GM21619 (cell line): Measurements from ENCODE around the gene CEP162.
"Not testable (repeated sequence)": the region's sequence is repeated elsewhere in the genome, so short reads cannot be mapped to it uniquely, and the experiment has no call there.

Source experiments
- ATAC-seq: cut with Tn5 transposase; IDR thresholded peaks from one replicate; pipeline ENCODE4 v1.9.1; 2021; ENCODE audit not compliant: unreplicated experiment

CEP162 gene

DNA sequence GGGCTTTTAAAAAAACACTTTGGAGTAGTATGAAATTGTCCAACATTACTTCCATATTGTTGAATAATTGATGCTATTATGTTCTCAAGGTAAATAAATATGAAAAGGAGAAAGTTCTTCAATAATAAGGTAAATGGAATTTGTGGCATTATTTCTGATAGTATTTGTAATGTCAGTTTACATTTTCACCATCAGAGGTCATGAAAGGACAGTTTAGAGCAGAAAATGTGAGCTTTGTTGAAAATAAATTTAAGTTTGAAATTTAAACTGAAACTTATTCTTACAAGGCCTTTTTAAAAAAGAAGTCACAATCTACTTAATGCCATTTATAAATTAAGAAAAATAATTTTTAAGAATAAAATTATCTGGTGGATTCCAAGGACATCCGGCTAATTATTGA, 15.8 kb upstream of the CEP162 start:
- no peak for ATAC-seq

DNA sequence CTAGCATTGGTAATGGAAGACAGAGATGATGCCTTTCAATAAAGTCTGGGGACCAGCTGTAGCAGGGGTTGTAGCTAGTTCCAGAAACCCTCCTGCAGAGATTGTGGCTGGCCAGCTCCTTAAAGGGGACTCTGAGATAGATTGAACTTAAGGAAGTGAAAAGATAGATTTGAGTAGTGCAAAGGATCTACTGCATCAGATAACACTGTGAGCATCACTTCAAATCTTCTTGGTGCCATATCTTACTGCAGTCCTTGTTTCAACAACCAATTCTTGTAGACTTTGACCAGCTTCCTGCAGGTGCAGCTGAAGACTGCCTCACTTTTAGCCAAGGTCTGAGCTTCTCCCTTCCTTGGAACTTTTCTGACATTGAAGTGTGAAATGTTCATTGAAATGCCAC, 14.8 kb upstream of the CEP162 start:
- ATAC-seq: no peak

DNA sequence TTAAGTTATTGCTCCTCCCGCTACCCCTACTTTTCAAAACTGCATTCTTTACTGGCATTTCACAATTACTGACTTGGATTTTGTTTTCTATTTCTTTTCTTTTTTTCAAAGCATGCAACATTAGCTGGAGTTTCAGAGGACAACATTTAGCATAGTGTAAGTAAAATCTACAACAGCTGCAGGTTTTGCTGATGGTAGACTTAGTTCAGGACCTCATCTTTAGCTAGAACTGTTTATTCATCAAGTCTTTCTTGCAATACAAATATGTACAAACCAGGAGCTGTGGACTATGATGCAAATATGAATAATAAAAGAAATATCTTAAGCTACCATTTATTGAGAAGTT, 728 bp upstream of the CEP162 start:
- peak; percentile 1 for ATAC-seq

DNA sequence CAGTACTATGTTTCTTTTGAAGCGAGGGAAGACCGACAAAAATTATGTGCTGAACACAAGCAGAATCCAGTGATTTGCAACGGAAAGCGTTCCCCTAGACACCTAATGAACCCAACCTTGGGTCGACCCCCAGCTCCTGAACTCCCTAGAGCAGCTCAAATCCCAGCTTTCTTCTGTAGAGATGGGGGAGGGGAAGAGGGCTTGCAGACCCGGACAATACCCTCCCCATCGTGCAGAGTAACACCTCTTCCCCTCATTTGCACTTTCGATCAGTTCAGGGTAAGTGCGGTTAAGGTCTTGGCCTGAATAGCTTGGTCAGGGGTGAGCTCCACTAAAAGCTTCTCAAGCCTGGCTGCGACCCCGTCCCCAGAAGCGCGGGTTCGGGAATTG, 404 bp downstream of the CEP162 start:
- ATAC-seq: peak; percentile 6

DNA sequence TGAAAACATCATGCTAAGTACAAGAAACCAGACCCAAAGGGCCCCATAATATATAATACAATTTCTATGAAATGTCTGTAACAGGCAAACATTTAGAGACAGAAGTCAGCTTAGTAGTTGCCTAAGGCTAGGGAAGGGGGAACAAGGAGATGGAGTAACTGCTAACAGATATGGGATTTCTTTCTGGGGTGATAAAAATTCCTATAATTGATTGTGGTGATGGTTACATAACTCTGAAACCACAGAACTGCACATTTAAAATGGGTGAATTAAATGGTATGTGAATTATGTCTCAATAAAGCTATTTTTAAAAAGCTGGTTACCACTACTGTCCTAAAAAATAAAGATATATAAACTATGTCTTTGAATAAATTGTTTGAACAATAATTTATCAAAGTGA, 3.2 kb downstream of the CEP162 start:
- ATAC-seq: no peak

DNA sequence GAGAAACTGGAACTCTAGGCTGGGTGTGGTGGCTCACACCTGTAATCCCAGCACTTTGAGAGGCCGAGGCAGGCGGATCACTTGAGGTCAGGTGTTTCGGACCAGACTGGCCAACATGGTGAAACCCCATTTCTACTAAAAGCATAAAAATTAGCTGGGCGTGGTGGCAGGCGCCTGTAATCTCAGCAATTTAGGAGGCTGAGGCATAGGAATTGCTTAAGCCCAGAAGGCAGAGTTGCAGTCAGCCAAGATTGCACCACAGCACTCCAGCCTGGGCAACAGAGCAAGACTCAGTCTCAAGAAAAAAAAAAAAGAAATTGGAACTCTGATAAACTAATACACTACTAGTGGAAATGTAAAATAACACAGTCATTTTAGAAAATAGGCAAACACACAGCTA, 3.8 kb downstream of the CEP162 start:
- not testable (repeated sequence) for ATAC-seq

DNA sequence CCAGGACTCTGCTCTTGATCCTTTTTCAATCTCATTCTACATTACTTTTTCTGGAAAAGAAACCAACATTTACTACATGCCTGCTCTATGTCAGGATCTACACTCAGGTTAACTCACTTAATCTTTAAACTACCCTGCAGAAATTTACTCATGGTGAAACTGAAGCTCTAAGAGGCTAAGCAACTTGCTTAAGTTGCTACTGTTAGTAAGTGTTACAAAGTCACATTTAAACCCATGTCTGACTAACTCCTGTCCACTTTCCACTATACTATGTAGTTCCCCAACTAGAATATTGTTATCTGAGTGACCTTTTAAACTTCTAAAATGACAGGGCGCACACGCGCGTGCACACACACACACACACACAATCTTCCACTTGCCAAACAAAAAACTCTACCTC, 5.0 kb downstream of the CEP162 start:
- ATAC-seq: peak; percentile 56

DNA sequence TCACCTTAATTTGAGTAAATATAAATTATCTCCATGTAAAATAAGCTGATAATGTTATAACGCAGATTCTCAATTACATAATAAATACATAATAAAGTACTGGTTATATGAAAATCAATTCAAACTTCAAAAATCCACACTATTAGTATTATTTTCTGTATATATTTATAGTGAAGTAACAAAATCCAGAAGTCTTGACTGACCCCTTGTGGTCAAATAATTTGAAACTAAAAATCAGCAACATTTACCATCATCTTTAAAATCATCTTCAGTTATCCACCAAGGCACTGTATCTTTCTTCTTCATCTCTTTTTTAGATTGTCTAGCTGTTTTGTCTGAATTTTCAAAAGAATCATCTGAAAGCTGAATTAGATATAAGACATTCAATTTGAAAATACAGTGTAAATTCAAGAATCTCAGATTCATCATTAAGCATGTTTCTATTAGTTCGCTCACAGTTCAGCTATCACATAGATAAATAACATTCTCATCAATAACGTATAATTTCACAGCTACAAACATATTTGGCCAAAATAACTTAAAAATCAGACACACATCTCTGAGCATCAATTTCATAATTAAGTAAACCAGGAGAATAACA, 6.5 kb downstream of the CEP162 start:
- ATAC-seq: no peak

DNA sequence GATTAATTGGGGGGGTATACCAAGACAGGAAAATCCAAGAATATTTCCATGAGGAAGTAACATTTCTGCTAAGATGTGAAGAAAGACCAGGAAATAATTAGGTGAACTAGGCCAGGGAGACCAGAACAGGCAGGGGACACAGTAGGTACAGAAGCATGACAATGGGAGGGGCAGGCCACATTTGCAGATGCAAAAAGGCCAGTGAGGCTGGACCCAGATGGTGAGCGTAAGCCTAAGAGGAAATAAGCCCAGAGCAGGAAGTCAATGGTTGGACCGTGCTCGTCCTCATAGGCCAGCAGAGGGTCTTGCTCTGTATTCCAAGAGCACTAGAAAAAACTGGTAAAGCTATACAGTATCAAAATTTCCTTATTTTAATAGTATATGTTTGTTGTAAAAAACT, 9.4 kb downstream of the CEP162 start:
- no peak for ATAC-seq

DNA sequence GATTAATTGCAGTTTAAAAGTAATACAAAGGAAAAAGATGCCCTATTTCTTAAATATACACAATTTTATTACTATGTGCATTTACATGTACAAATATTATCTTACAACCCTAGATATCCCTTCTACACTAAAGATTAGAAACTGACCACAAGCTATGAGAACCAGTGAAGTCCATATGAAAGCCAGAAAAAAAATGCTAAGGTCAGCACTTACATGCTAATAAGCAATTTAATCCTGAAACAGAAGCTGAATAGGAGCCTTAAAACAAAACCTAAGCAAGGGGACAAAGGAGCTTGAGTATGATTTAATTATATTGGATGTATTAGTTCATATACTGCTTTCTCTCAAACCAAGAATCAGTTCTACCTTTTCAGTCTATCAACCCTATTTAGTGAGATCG, 14.2 kb downstream of the CEP162 start:
- ATAC-seq: no peak

DNA sequence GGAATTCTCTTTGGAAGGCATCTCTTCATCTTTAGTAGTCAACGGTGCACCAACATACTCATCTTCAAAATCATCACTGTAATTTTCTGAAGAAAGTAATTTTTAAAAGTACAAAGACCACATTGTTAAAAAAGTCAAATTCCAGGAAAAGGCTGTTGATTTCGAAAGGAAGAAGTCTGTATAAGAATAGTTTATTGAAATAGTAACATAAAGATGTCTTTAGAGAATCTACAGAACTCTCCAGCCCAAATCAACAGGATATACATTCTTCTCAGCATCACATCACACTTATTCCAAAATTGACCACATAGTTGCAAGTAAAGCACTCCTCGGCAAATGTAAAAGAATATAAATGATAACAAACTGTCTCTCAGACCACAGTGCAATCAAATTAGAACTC, 23.4 kb downstream of the CEP162 start:
- ATAC-seq: no peak

DNA sequence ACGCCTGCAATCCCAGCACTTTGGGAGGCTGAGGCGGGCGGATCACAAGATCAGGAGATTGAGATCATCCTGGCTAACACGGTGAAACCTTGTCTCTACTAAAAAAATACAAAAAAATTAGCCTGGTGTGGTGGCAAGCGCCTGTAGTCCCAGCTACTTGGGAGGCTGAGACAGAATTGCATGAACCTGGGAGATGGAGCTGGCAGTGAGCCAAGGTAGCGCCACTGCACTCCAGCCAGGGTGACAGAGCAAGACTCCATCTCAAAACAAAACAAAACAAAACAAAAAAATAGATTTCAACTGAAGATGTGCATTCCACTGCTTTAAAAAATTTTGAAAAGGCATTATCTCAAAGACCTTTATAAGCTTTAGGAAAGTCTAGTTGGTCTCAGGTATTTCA, 27.5 kb downstream of the CEP162 start:
- not testable (repeated sequence) for ATAC-seq

DNA sequence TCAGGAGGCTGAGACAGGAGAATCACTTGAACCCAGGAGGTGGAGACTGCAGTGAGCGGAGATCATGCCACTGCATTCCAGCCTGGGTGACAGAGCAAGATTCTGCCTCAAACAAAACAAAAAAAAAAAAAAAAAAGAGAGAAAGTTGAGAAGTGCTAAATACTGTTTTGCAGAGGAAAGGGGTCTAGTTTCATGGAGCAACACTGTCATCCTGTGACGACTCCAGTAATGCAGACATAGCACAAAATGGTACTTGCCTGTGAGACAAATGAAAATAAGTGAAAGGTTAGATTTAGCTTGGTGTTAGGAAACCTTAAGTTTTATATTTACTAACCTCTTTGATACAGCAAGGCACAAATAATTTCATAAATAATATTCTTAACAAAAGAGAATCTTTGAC, 29.7 kb downstream of the CEP162 start:
- ATAC-seq: no peak

DNA sequence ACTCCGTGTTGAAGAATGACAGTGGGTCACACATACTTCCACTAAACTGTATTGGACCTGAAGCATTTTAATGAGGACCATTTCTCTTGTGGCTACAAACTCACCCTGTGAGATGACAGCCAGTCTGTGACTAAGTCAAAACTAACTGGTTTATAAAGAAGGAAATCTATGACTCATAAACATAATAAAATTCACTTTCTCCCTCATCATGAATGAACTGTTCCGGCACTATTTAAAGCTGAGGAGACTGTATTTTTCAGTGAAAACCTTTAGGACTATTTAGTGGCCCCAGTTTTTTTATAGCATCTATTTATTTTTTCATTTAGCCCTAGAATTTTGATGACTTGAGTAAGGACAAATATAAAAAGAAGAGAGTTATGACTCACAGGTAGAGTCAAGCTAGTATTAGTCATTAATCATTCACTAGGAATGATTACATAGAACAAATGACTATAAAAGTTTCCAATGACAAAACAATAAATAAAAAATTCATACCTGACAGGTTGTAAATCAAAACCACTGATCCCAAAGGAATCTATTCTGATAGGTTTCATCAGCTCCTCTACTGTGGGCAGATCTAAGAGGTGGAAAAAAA, 34.2 kb downstream of the CEP162 start:
- no peak for ATAC-seq

DNA sequence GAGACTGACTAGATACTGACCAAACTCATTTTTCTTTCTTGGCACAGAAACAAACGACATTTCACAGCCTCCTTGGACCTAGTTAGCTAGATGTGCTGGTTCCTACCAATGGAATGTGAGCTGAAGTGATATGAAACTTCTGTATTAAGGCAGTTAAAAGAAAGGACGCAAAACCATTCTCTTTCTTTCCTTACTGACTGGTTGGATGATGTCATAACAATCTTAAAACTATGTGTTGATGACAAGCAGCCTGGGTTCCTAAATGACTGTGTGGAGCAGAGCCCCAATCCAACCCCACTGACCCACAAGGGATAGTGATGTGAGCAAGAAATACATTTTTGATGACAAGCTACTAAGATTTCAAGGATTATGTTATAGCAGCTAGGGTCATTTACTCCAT, 35.6 kb downstream of the CEP162 start:
- ATAC-seq: no peak

DNA sequence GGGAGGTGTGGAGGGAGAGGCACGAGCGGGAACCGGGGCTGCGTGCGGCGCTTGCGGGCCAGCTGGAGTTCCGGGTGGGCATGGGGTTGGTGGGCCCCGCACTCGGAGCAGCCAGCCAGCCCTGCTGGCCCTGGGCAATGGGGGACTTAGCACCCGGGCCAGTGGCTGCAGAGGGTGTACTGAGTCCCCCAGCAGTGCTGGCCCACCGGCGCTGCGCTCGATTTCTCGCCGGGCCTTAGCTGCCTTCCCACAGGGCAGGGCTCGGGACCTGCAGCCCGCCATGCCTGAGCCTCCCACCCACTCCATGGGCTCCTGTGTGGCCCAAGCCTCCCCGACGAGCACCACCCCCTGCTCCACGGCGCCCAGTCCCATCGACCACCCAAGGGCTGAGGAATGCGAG, 38.1 kb downstream of the CEP162 start:
- not testable (repeated sequence) for ATAC-seq

DNA sequence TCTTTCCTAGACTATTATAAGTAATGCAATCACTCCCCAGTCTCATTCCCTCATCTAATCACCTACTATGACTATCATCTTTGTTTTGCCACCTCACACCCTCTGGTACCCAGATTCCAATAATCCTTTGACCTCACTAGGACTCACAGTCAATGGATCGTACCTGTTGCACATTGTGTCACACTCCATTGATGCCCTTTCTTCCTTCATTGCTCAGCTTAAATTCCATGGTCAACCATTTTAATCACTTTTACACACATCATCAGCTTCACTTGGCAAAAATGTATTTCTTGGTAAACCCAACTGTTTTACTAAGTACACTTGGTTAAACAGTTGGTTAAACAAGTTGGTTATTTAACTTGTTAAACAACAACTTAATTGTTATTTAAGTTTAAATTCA, 44.0 kb downstream of the CEP162 start:
- ATAC-seq: no peak

DNA sequence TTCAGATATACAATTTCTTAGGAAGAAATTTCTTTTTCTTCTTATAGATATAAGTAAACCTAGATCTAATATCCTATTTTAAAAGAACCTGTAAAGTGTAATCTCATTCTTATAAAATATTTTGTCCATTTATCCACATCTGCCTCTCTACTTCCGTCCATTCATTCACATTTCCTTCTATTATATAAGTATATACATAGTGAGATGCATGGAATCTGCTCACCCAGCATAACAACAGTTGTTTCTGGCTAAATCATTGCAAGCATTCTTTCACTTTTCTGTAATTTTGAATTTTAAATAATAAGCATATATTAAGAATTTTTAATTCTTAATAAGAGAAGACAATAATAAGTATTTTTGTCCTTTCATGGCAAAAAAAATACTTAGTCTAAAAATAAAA, 45.4 kb downstream of the CEP162 start:
- ATAC-seq: no peak

DNA sequence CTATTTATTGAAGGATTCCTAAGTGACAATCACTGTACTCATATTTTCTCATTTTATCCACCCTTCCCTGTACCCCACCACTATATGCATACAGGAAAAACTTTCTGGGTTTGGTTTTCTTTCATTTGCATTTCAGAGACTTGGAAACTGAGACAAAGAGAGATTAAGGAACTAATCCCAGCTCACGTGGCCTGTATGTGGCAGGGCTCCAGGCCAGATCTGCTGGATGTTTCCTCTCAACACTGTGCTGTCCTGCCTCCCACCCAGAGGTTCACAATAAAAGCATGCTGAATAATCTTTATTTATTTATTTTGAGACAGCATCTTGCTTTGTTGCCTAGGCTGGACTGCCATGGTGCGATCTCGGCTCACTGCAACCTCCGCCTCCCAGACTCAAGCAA, 50.2 kb downstream of the CEP162 start:
- no peak for ATAC-seq

DNA sequence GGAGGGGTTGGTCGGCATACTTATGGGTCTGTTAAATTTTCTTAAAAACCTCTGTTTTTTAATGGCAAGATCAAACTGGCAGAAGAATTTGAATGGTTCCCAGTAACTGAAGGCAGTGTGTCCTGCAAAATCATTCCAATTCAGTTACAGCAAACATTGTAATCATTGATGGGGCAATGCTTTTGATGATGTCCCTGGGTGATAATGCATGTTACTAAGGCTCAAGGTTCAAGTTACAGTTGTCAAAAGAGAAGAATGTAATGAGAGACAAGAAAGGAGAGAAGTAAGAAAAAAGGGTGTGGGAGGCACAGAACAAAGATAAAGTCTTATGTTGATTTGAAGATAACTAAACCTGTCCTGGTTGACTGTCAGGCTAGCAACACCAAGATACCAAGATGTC, 54.9 kb downstream of the CEP162 start:
- ATAC-seq: no peak

DNA sequence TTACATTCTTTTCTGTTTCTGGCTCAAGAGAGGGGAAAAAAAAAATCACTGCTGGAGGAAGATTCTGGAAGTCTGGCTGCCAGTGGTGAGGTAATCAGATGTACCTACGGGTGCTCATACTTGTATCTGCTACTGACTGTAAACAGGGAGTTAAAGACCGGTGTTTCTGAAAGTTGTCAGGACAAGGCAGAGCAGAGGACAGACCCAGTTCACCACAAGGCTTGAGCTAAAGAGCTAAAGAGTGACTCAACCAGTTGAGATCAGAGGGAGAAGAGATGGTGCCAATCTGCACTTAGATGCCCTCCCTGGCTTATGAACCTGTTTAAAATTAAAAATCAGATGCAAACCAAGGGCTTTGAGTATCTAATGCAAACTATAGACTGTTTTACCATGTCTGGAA, 55.4 kb downstream of the CEP162 start:
- no peak for ATAC-seq

DNA sequence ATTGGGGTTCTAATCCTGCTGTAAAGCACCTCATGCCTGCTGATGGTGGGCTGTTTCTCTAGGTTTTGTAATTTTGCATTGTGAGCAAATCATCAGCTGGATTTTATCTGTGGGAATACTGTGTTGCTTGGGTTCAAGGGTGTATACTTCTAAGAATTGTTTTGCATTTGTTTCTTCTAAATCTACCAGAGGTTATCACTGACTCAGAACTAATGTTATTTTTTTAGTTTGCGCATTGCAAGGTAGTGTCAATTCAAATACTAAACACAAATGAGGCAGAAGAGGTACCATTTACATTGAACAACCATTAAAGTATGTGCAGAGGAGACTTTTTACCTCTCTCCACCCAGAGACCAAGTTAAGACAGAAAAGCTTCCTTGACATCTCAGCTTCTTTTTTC, 60.0 kb downstream of the CEP162 start:
- no peak for ATAC-seq

DNA sequence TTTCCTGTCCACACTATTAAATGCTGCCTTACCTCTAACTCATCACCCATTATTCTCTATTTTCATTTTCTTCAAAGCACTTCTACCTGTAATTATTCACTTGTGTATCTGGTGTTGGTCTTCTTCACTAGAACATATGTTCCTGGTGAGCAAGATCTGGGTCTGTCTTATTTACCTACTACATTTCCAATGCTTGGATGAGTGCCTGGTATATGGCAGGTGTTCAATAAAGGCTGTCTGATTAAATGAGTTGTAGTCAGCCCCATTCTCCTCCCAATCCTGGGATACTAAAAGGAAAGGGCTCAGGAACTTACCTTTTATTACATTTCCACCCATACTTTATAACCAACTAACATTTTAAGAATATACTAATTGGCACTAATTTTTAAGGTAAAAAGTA, 61.0 kb downstream of the CEP162 start:
- no peak for ATAC-seq
